Stimulated activated CD8-positive, alpha-beta memory T cell treated with anti-CD3 and anti-CD28 coated beads, Interleukin-7, amount 100 ng/mL, for 1 hour (primary cell): ENCODE data around the gene FAM151A.

Experiments
- DNase-seq, 2 donors: peaks; one replicate each; pipeline ENCODE4 v3.0.0-alpha.2; 2020; ENCODE audit warnings: low read depth in 2 of 2

Gene FAM151A

GRCh38 chr1:54623216-54624007 is at the start of gene FAM151A:
FAM151A (minus strand) TSS chr1:54623525; CDS start chr1:54623395, 130 bp downstream.
- no peak for DNase-seq

GRCh38 chr1:54671985-54672608 is 48.8 kb upstream of the FAM151A start:
- DNase-seq: peak; percentile 30 to 37

GRCh38 chr1:54668567-54668966 is 45.2 kb upstream of the FAM151A start:
- DNase-seq: no peak

GRCh38 chr1:54667797-54668196 is 44.5 kb upstream of the FAM151A start:
- DNase-seq: no peak

GRCh38 chr1:54666333-54666732 is 43.0 kb upstream of the FAM151A start:
- DNase-seq: no peak

GRCh38 chr1:54665852-54666251 is 42.5 kb upstream of the FAM151A start:
- no peak for DNase-seq

GRCh38 chr1:54664364-54664763 is 41.0 kb upstream of the FAM151A start:
- no peak for DNase-seq

- no peak for DNase-seq
Measured at GRCh38 chr1:54663725-54664124, 40.4 kb upstream of the FAM151A start.

- DNase-seq: no peak
Measured at GRCh38 chr1:54658164-54658913, 35.0 kb upstream of the FAM151A start.

- DNase-seq: no peak
Measured at GRCh38 chr1:54653036-54653435, 29.7 kb upstream of the FAM151A start.

GRCh38 chr1:54652168-54652567 is 28.8 kb upstream of the FAM151A start:
- DNase-seq: no peak

GRCh38 chr1:54651608-54652007 is 28.3 kb upstream of the FAM151A start:
- DNase-seq: no peak

GRCh38 chr1:54650417-54650816 is 27.1 kb upstream of the FAM151A start:
- DNase-seq: no peak

GRCh38 chr1:54649921-54650320 is 26.6 kb upstream of the FAM151A start:
- DNase-seq: no peak

- no peak for DNase-seq
Measured at GRCh38 chr1:54649130-54649898, 26.0 kb upstream of the FAM151A start.

GRCh38 chr1:54645806-54646676 is 22.7 kb upstream of the FAM151A start:
- no peak for DNase-seq

GRCh38 chr1:54643736-54644135 is 20.4 kb upstream of the FAM151A start:
- DNase-seq: no peak

- DNase-seq: no peak
Measured at GRCh38 chr1:54640863-54641836, 17.8 kb upstream of the FAM151A start, which contains the start of gene MROH7. MROH7 (plus strand) TSS chr1:54641786; CDS start chr1:54652927, 11,141 bp downstream.

- DNase-seq: no peak
Measured at GRCh38 chr1:54640361-54640760, 17.0 kb upstream of the FAM151A start.
